Activated naive CD8-positive, alpha-beta T cell treated with anti-CD3 and anti-CD28 coated beads, Interleukin-2, amount 50 U/mL, for 24 hours (primary cell): ENCODE measurements around the gene TOX2.

ENCODE experiments used
- ATAC-seq: fragments of 150-1000 bp; cut with Tn5 transposase; one replicate; pipeline ENCODE4 v1.10.0; 2021
- DNase-seq: peaks from one replicate; pipeline ENCODE4 v3.0.0; 2021
- H3K27ac Mint-ChIP-seq: one replicate; pipeline ENCODE4 v1.8.0; 2021; ENCODE audit warnings: mild to moderate bottlenecking, mixed read lengths
- H3K27me3 Mint-ChIP-seq: one replicate; pipeline ENCODE4 v1.8.0; 2021; ENCODE audit warnings: mixed read lengths
- H3K36me3 Mint-ChIP-seq: one replicate; pipeline ENCODE4 v1.8.0; 2021; ENCODE audit warnings: low read depth, mixed read lengths
- H3K4me1 Mint-ChIP-seq: one replicate; pipeline ENCODE4 v1.8.0; 2021; ENCODE audit warnings: mixed read lengths
- H3K4me3 Mint-ChIP-seq: one replicate; pipeline ENCODE4 v1.8.0; 2021; ENCODE audit warnings: mild to moderate bottlenecking, moderate library complexity, mixed read lengths
- H3K9me3 Mint-ChIP-seq: one replicate; pipeline ENCODE4 v1.8.0; 2021; ENCODE audit warnings: mixed read lengths

The TOX2 gene

DNA sequence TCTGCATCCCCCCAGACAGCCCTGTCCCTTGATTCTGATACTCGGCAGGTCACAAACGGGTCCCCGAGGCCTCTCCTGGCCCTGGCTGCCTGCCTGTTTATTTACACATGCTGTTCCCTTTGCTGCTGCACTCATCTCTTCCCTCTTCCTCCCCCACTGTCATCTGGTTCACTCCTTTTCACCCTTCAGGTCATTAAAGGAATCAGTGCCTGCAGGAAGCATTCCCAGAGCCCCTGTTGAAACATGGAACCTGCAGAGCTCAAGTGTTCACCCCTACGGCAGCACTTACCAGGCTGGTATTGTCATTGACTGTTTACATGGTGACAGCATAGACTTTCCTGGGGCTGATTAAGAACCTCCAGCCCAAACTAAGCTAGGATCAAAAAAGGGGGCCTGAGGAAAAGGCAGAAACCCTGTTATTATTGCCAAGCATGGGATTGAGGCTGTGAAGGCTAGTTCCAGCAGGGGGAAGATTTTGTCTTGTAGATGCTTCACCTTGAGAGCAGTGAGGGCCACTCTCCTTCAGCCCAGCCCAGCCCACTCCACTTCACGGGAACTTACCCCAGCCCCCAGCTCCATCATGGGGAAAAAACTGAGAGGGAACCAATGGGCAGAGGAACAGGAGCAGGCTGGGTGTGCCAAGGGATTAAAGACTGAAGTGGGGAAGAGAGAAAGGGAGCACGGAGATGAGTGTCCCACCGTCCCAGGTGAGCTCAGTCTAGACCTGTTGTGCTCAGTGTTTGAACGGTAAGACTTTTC lies 199.1 kb downstream of the TOX2 start:
- ATAC-seq (no peak), DNase-seq (no peak)
- Mint-ChIP-seq H3K9me3 (peaks cover under 1% of the 10 kb centered on the region), H3K27me3 (peaks cover 26% of the 10 kb centered on the region), H3K27ac (no peak overlapping the region), H3K4me1 (peaks cover 6% of the 10 kb centered on the region), H3K4me3 (no peak overlapping the region), H3K36me3 (no peaks in the 10 kb centered on the region)

- Mint-ChIP-seq H3K4me3 (no peak overlapping the region), H3K27me3 (peaks cover 24% of the 10 kb centered on the region), H3K27ac (no peak overlapping the region), H3K4me1 (peaks cover 6% of the 10 kb centered on the region), H3K36me3 (no peaks in the 10 kb centered on the region), H3K9me3 (no peaks in the 10 kb centered on the region)
- ATAC-seq (no peak), DNase-seq (no peak)
Observed at GRCh38 chr20:44115181-44115580, 200.5 kb downstream of the TOX2 start.

DNA sequence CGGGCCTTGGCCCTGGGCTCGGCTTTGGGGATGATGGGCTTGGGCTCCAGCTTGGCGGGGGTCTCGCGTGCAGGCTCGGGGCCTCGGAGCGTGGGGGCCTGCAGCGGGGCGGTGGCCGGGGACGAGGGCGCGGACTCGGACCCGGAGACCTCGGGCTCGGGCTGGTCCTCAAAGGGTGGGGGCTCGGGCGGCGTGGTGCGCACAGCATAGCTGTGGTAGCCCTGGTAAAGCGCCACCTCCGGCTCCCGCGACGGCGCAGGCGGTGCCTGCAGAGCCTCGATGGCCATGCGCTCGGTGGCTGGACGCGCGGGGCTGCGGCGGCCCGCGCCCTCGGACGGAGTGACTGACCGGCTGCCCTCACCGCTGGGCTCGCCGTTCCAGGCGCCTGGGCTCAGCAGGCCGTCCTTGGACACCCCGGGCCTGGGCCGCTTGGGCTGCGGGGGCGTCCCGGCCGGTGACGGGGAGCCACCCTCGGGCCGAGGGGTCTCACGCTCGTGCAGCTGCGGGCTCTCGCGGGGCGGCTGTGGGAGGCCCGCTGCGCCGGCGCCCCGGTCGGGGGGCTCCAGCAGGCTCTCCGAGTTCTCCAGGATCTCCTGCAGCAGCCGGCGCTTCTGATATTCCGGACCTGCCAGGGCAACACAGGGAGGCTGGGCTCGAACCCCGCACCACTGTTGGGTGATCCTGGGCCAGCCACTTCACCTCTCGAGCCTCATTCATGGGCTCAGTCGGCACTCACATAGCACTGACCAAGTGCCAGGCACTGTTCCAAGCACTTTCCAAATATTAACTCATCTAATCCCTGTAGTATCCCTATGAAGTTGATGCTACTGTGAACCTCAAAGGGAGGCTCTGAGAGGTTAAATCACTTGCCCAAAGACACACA lies 201.4 kb downstream of the TOX2 start:
- H3K36me3 Mint-ChIP-seq, result no peaks in the 10 kb centered on the region
- no peak overlapping the region for H3K4me3 Mint-ChIP-seq
- no peak overlapping the region for H3K27ac Mint-ChIP-seq
- ATAC-seq (no peak), DNase-seq (no peak)
- peaks cover 6% of the 10 kb centered on the region for H3K4me1 Mint-ChIP-seq
- no peaks in the 10 kb centered on the region for H3K9me3 Mint-ChIP-seq
- H3K27me3 Mint-ChIP-seq, result peaks cover 22% of the 10 kb centered on the region

- no peaks in the 10 kb centered on the region for H3K36me3 Mint-ChIP-seq
- H3K4me3 Mint-ChIP-seq, result no peak overlapping the region
- no peak overlapping the region for H3K27ac Mint-ChIP-seq
- peaks cover 28% of the 10 kb centered on the region for H3K27me3 Mint-ChIP-seq
- no peaks in the 10 kb centered on the region for H3K9me3 Mint-ChIP-seq
- ATAC-seq (no peak), DNase-seq (no peak)
- peaks cover 6% of the 10 kb centered on the region for H3K4me1 Mint-ChIP-seq
Observed at GRCh38 chr20:44117296-44118184, 202.9 kb downstream of the TOX2 start.

GRCh38 chr20:44118185-44119033 lies 203.8 kb downstream of the TOX2 start:
- Mint-ChIP-seq H3K27me3 (peaks cover 34% of the 10 kb centered on the region), H3K27ac (no peak overlapping the region), H3K4me3 (no peak overlapping the region), H3K36me3 (no peaks in the 10 kb centered on the region), H3K9me3 (no peaks in the 10 kb centered on the region), H3K4me1 (peaks cover 6% of the 10 kb centered on the region)
- ATAC-seq, result no peak
- DNase-seq, result no peak
